ENCODE measurements around the gene CCDC18. TPM values are rescaled to one million over a fixed set of nuclear protein-coding genes. Genes with fewer than 3 reads are reported as not detected.

CCDC18 gene
- total RNA-seq, 1 experiment from 2014 or later: 18.1 TPM

DNA sequence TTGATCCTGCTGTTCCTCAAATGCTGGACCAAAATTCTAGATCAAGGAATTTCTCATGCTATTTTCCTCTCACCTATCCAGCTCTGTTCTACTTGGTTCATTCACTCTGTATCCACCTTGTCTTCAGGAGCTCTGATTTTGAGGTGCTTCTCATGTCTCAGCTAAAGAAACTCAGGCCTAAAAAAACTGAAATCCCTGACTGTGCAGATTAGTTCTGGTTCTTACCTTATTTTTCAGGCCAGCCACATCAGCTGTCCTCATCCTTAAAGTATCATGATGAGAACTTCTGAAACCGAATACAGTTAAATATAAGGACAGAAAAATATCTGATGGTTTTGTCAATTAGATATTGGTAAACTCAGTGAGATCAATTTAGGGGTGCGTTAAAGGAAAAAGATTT, 137.4 kb downstream of the CCDC18 start (continued):
- TF ChIP-seq, protein P1, sequence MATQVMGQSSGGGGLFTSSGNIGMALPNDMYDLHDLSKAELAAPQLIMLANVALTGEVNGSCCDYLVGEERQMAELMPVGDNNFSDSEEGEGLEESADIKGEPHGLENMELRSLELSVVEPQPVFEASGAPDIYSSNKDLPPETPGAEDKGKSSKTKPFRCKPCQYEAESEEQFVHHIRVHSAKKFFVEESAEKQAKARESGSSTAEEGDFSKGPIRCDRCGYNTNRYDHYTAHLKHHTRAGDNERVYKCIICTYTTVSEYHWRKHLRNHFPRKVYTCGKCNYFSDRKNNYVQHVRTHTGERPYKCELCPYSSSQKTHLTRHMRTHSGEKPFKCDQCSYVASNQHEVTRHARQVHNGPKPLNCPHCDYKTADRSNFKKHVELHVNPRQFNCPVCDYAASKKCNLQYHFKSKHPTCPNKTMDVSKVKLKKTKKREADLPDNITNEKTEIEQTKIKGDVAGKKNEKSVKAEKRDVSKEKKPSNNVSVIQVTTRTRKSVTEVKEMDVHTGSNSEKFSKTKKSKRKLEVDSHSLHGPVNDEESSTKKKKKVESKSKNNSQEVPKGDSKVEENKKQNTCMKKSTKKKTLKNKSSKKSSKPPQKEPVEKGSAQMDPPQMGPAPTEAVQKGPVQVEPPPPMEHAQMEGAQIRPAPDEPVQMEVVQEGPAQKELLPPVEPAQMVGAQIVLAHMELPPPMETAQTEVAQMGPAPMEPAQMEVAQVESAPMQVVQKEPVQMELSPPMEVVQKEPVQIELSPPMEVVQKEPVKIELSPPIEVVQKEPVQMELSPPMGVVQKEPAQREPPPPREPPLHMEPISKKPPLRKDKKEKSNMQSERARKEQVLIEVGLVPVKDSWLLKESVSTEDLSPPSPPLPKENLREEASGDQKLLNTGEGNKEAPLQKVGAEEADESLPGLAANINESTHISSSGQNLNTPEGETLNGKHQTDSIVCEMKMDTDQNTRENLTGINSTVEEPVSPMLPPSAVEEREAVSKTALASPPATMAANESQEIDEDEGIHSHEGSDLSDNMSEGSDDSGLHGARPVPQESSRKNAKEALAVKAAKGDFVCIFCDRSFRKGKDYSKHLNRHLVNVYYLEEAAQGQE (IDR thresholded peaks at IDR 0.05; ENCODE audit: low read depth): no peak

- ChIA-PET POLR2A (no interaction called here), RAD21 (ENCODE audit: low non-redundant PET in 1 of 2, low total read pairs in 2 of 2, uncharacterized antibody in 2 of 2, unreplicated experiment in 2 of 2) (no interaction called here), CTCF (no interaction called here)
- TF ChIP-seq ZFX (IDR thresholded peaks at IDR 0.05): no peak
- TF ChIP-seq EGR1 (IDR thresholded peaks at IDR 0.05; ENCODE audit: low read depth): no peak
- no peak for TF ChIP-seq FOSL1 (IDR thresholded peaks at IDR 0.05; ENCODE audit: low read depth)
- TF ChIP-seq YY1 (IDR thresholded peaks at IDR 0.05; ENCODE audit: extremely low read depth, insufficient replicate concordance, low read depth, low read length): no peak
- TF ChIP-seq, protein P2, sequence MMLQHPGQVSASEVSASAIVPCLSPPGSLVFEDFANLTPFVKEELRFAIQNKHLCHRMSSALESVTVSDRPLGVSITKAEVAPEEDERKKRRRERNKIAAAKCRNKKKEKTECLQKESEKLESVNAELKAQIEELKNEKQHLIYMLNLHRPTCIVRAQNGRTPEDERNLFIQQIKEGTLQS (IDR thresholded peaks at IDR 0.05): no peak
- no peak for TF ChIP-seq EZH2phosphoT487 (IDR thresholded peaks at IDR 0.05; ENCODE audit: borderline replicate concordance)
- TF ChIP-seq EZH2 (IDR thresholded peaks at IDR 0.05): no peak
- TF ChIP-seq ZBTB33 (IDR thresholded peaks at IDR 0.05; ENCODE audit: extremely low read depth, insufficient replicate concordance, low read length): no peak
- no peak for TF ChIP-seq POLR2A (IDR thresholded peaks at IDR 0.05; ENCODE audit: borderline replicate concordance, extremely low read depth, insufficient read depth, insufficient read length)
- TF ChIP-seq RAD21 (IDR thresholded peaks at IDR 0.05; ENCODE audit: low read depth): no peak
- no peak for TF ChIP-seq SRF (IDR thresholded peaks at IDR 0.05; ENCODE audit: low read depth)
- TF ChIP-seq, protein P1 (IDR thresholded peaks at IDR 0.05; ENCODE audit: low read depth): no peak
- TF ChIP-seq ZNF274 (IDR thresholded peaks at IDR 0.05; ENCODE audit: low read depth, low read length): no peak
- no peak for TF ChIP-seq TCF7L2 (IDR thresholded peaks at IDR 0.05; ENCODE audit: borderline replicate concordance, extremely low read depth, insufficient read depth, insufficient read length)
- TF ChIP-seq SP1 (IDR thresholded peaks at IDR 0.05; ENCODE audit: low read depth): no peak
- TF ChIP-seq CEBPB (IDR thresholded peaks at IDR 0.05; ENCODE audit: low read depth): no peak
- Histone ChIP-seq H4K20me1 (ENCODE audit: insufficient read depth) (no peaks in the 10 kb centered on the region), H3K4me3 (replicated peaks in 1 of 2; ENCODE audit: low read depth in 1 of 2, low read length in 2 of 2) (no peak overlapping the region), H3K36me3 (ENCODE audit: control insufficient read depth in 1 of 2, insufficient read depth in 2 of 2, low read length in 2 of 2) (no peaks in the 10 kb centered on the region), H3K4me2 (ENCODE audit: low read length) (no peak overlapping the region), H3K79me2 (ENCODE audit: insufficient read depth, low read length) (no peaks in the 10 kb centered on the region), H3K9me3 (ENCODE audit: control insufficient read depth in 1 of 2, insufficient read depth in 1 of 2, low read depth in 1 of 2, low read length in 2 of 2) (no peaks in the 10 kb centered on the region), H3K27me3 (ENCODE audit: insufficient read depth, low read length) (no peaks in the 10 kb centered on the region), H2AFZ (ENCODE audit: low read depth, low read length, poor library complexity, severe bottlenecking) (no peak overlapping the region), H3K27ac (ENCODE audit: low read depth, low read length) (no peak overlapping the region), H3K9ac (ENCODE audit: low read length) (no peak overlapping the region), H3K4me1 (ENCODE audit: control insufficient read depth in 1 of 2, insufficient read depth in 2 of 2, low read length in 2 of 2) (peaks cover 4 to 17% of the 10 kb centered on the region in 2 experiments; a peak in 3 of 4 replicates), H3K9me2 (ENCODE audit: insufficient read depth) (no peaks in the 10 kb centered on the region)
- intact Hi-C loops (cut with micrococcal nuclease): no loop called here
- no TSS peak for BruUV-seq (replicated peaks)
- no peak for ATAC-seq
- no peak for DNase-seq (ENCODE audit: low read depth, low spot score)
Measured at GRCh38 chr1:93321720-93322119, 141.2 kb downstream of the CCDC18 start.

Measured in HCT116 (cell line).